Ishikawa (cell line): ENCODE measurements around the gene JAG2.

Experiments used
- CEBPB ChIP-seq: IDR thresholded peaks from 2 replicates; pipeline ENCODE4 v1.6.1; 2012
- CREB1 ChIP-seq: IDR thresholded peaks from 2 replicates; pipeline ENCODE4 v1.6.1; 2012; ENCODE audit warnings: low read depth
- EGR1 ChIP-seq: IDR thresholded peaks from 2 replicates; pipeline ENCODE4 v1.6.1; 2012
- EP300 ChIP-seq: IDR thresholded peaks from 2 replicates; pipeline ENCODE4 v1.6.1; 2012; ENCODE audit warnings: borderline replicate concordance
- FOXM1 ChIP-seq: IDR thresholded peaks from 2 replicates; pipeline ENCODE4 v1.6.1; 2012; ENCODE audit warnings: low read depth, borderline replicate concordance
- NFIC ChIP-seq: IDR thresholded peaks from 2 replicates; pipeline ENCODE4 v1.6.1; 2012
- RAD21 ChIP-seq: IDR thresholded peaks from 2 replicates; pipeline ENCODE4 v1.6.1; 2012; ENCODE audit warnings: low read depth
- REST ChIP-seq: IDR thresholded peaks from 2 replicates; pipeline ENCODE4 v1.6.1; 2012; ENCODE audit warnings: low read depth, mild to moderate bottlenecking
- TAF1 ChIP-seq: IDR thresholded peaks from 2 replicates; pipeline ENCODE4 v1.6.1; 2012; ENCODE audit warnings: low read depth, mild to moderate bottlenecking
- TCF12 ChIP-seq: IDR thresholded peaks from 2 replicates; pipeline ENCODE4 v1.6.1; 2012; ENCODE audit warnings: low read depth
- TEAD4 ChIP-seq: IDR thresholded peaks from 2 replicates; pipeline ENCODE4 v1.6.1; 2012
- USF1 ChIP-seq: IDR thresholded peaks from 2 replicates; pipeline ENCODE4 v1.6.1; 2012
- YY1 ChIP-seq: IDR thresholded peaks from 2 replicates; pipeline ENCODE4 v1.6.1; 2012; ENCODE audit warnings: low read depth
- ZBTB7A ChIP-seq: IDR thresholded peaks from 2 replicates; pipeline ENCODE4 v1.6.1; 2012; ENCODE audit warnings: low read depth
- TF ChIP-seq, protein P1 (sequence below): IDR thresholded peaks from 2 replicates; pipeline ENCODE4 v1.6.1; 2012

JAG2 gene

GRCh38 chr14:105200641-105201040 lies 32.1 kb upstream of the JAG2 start:
- TF ChIP-seq EP300 (no peak), TAF1 (no peak), NFIC (no peak), TCF12 (no peak), REST (no peak), ZBTB7A (no peak), YY1 (no peak)
- TF ChIP-seq, protein P1, sequence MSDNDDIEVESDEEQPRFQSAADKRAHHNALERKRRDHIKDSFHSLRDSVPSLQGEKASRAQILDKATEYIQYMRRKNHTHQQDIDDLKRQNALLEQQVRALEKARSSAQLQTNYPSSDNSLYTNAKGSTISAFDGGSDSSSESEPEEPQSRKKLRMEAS: no peak

GRCh38 chr14:105200074-105200473 lies 31.5 kb upstream of the JAG2 start:
- TF ChIP-seq, protein P1: no peak
- no peak for TF ChIP-seq CREB1
- TF ChIP-seq NFIC: no peak
- TF ChIP-seq ZBTB7A: no peak
- no peak for TF ChIP-seq TCF12
- TF ChIP-seq CEBPB: no peak
- TF ChIP-seq TAF1: no peak
- TF ChIP-seq FOXM1: no peak
- TF ChIP-seq RAD21: peak; percentile 24; the same call in 1 of the 2 replicates
- no peak for TF ChIP-seq EP300
- TF ChIP-seq YY1: no peak
- TF ChIP-seq REST: no peak
- peak; percentile 34; the same call in 1 of the 2 replicates for TF ChIP-seq USF1
- no peak for TF ChIP-seq TEAD4
- TF ChIP-seq EGR1: no peak

GRCh38 chr14:105199093-105199492 lies 30.5 kb upstream of the JAG2 start:
- TF ChIP-seq, protein P1: peak; percentile 34; the same call in 1 of the 2 replicates
- TF ChIP-seq RAD21: no peak
- TF ChIP-seq YY1: no peak
- no peak for TF ChIP-seq CREB1
- TF ChIP-seq REST: no peak
- peak; percentile 47; the same call in 1 of the 2 replicates for TF ChIP-seq ZBTB7A
- no peak for TF ChIP-seq TAF1
- TF ChIP-seq EP300: peak; percentile 22; the same call in 1 of the 2 replicates
- TF ChIP-seq EGR1: no peak
- peak; percentile 36; the same call in 1 of the 2 replicates for TF ChIP-seq TCF12
- TF ChIP-seq USF1: 0 out of 2 replicates have a peak, but pooled peaks have one; percentile 17
- TF ChIP-seq CEBPB: no peak
- no peak for TF ChIP-seq TEAD4
- no peak for TF ChIP-seq FOXM1
- TF ChIP-seq NFIC: no peak

- TF ChIP-seq REST (no peak), CREB1 (no peak), FOXM1 (no peak), TCF12 (no peak), EGR1 (no peak), NFIC (no peak), YY1 (no peak), EP300 (no peak), USF1 (no peak), TAF1 (no peak)
- TF ChIP-seq, protein P1: no peak
Measured at GRCh38 chr14:105198588-105198987, 30.0 kb upstream of the JAG2 start.
